ENCODE data around the gene SUN2. TPM values are rescaled to one million over a fixed set of nuclear protein-coding genes. Genes with fewer than 3 reads are reported as not detected.

The SUN2 gene
- total and polyA plus RNA-seq, 7 donors: 57.6 to 152 (median 101) TPM

- 41 to 63% (median 48%) methylated on average over 12 of the region's 12 CpGs for WGBS, 3 donors
- DNase-seq (no peak), ATAC-seq (no peak)
- TF ChIP-seq CTCF (IDR thresholded peaks at IDR 0.05): no peak
- no peak overlapping the region for H3K4me3 ChIP-seq
- peak overlapping the region; percentile 97 for H3K27ac ChIP-seq
- no peaks in the 10 kb centered on the region for H3K9me3 ChIP-seq
- intact Hi-C loops (cut with DNase I): no loop called here
- peaks cover 5 to 77% of the 10 kb centered on the region in 2 donors for H3K36me3 ChIP-seq (ENCODE audit: insufficient read depth in 1 of 2, low read depth in 1 of 2)
- H3K4me1 ChIP-seq: peaks cover 45% of the 10 kb centered on the region
- H3K27me3 ChIP-seq (ENCODE audit: insufficient read depth in 3 of 3, low read length in 2 of 3): no peaks in the 10 kb centered on the region
Measured at GRCh38 chr22:38751066-38751421, 4.8 kb downstream of the SUN2 start.

GRCh38 chr22:38750638-38751037, 5.2 kb downstream of the SUN2 start:
- no peak for DNase-seq
- Histone ChIP-seq H3K4me3 (no peak overlapping the region), H3K36me3 (ENCODE audit: insufficient read depth in 1 of 2, low read depth in 1 of 2) (peaks cover 7 to 81% of the 10 kb centered on the region in 2 donors), H3K4me1 (peaks cover 45% of the 10 kb centered on the region), H3K9me3 (no peaks in the 10 kb centered on the region), H3K27me3 (ENCODE audit: insufficient read depth in 3 of 3, low read length in 2 of 3) (no peaks in the 10 kb centered on the region), H3K27ac (peak overlapping the region; percentile 97)
- ATAC-seq: no peak
- WGBS, 3 donors: 76 to 86% (median 81%) methylated on average over 17 of the region's 17 CpGs
- intact Hi-C loops (cut with DNase I): no loop called here
- TF ChIP-seq CTCF (IDR thresholded peaks at IDR 0.05): no peak

- H3K27ac ChIP-seq: peak overlapping the region; percentile 97
- 78 to 90% (median 82%) methylated on average over 14 of the region's 14 CpGs for WGBS, 3 donors
- no peaks in the 10 kb centered on the region for H3K9me3 ChIP-seq
- peaks cover 7 to 86% of the 10 kb centered on the region in 2 donors for H3K36me3 ChIP-seq (ENCODE audit: insufficient read depth in 1 of 2, low read depth in 1 of 2)
- ATAC-seq (no peak), DNase-seq (no peak)
- H3K27me3 ChIP-seq (ENCODE audit: insufficient read depth in 3 of 3, low read length in 2 of 3): no peaks in the 10 kb centered on the region
- no peak overlapping the region for H3K4me3 ChIP-seq
- intact Hi-C loops (cut with DNase I): no loop called here
- peaks cover 45% of the 10 kb centered on the region for H3K4me1 ChIP-seq
- no peak for TF ChIP-seq CTCF (IDR thresholded peaks at IDR 0.05)
Measured at GRCh38 chr22:38750104-38750503, 5.7 kb downstream of the SUN2 start.

GRCh38 chr22:38748487-38749136, 7.2 kb downstream of the SUN2 start:
- Histone ChIP-seq H3K9me3 (no peaks in the 10 kb centered on the region), H3K4me1 (peaks cover 33% of the 10 kb centered on the region), H3K4me3 (no peak overlapping the region), H3K36me3 (ENCODE audit: insufficient read depth in 1 of 2, low read depth in 1 of 2) (peaks cover 7 to 98% of the 10 kb centered on the region in 2 donors), H3K27me3 (ENCODE audit: insufficient read depth in 3 of 3, low read length in 2 of 3) (no peaks in the 10 kb centered on the region), H3K27ac (no peak overlapping the region)
- ATAC-seq (no peak), DNase-seq (no peak)
- no peak for TF ChIP-seq CTCF (IDR thresholded peaks at IDR 0.05)
- WGBS, 3 donors: 82 to 85% (median 83%) methylated on average over 14 of the region's 14 CpGs
- intact Hi-C loops (cut with DNase I): no loop called here

Data from psoas muscle (tissue), 8 donors.